NOMO-1 treated with DMSO at 0.1 percent for 48 hours (cell line): Measurements from ENCODE around the gene CHST13.

Source experiments
- DNase-seq: peaks from one replicate; lab custom pipeline; 2025; ENCODE audit not compliant: unreplicated experiment; lab: John Stamatoyannopoulos, UW

The CHST13 gene

GRCh38 chr3:126552688-126553283 is 28.8 kb downstream of the CHST13 start:
- no peak for DNase-seq

- DNase-seq = no peak
Measured at GRCh38 chr3:126553284-126554084, 29.5 kb downstream of the CHST13 start.

GRCh38 chr3:126554560-126555525 is 30.9 kb downstream of the CHST13 start:
- DNase-seq = no peak

GRCh38 chr3:126555795-126556636 is 32.1 kb downstream of the CHST13 start:
- no peak for DNase-seq

GRCh38 chr3:126556637-126557414 is 32.9 kb downstream of the CHST13 start:
- no peak for DNase-seq

- no peak for DNase-seq
Measured at GRCh38 chr3:126557415-126557745, 33.4 kb downstream of the CHST13 start.

- no peak for DNase-seq
Measured at GRCh38 chr3:126557761-126558160, 33.8 kb downstream of the CHST13 start.

GRCh38 chr3:126558336-126559071 is 34.5 kb downstream of the CHST13 start, which contains the start of gene C3orf22:
TSS of gene C3orf22 (minus strand) at chr3:126558932. CDS start at chr3:126553390, 5,542 bp downstream.
- DNase-seq = no peak

- DNase-seq = no peak
Measured at GRCh38 chr3:126562737-126563276, 38.9 kb downstream of the CHST13 start.

GRCh38 chr3:126567696-126568438 is 43.9 kb downstream of the CHST13 start:
- no peak for DNase-seq

- DNase-seq = no peak
Measured at GRCh38 chr3:126568776-126569342, 44.9 kb downstream of the CHST13 start.

- DNase-seq = no peak
Measured at GRCh38 chr3:126569390-126569975, 45.5 kb downstream of the CHST13 start.

GRCh38 chr3:126570103-126570541 is 46.2 kb downstream of the CHST13 start:
- no peak for DNase-seq

- no peak for DNase-seq
Measured at GRCh38 chr3:126571078-126571477, 47.1 kb downstream of the CHST13 start.

GRCh38 chr3:126573492-126574117 is 49.6 kb downstream of the CHST13 start:
- no peak for DNase-seq

GRCh38 chr3:126577261-126577660 is 53.3 kb downstream of the CHST13 start:
- no peak for DNase-seq

- DNase-seq = no peak
Measured at GRCh38 chr3:126578702-126579101, 54.7 kb downstream of the CHST13 start.
